Endothelial cell of umbilical vein (primary cell): Measurements from ENCODE around the gene GGT6.

Experiments used
- CTCF ChIP-seq, 2 donors: IDR thresholded peaks; 1 replicate in 1 of 2; 2 replicates in 1 of 2; pipeline ENCODE4 v1.5.1; 2011; ENCODE audit warnings: low read length in 2 of 2, mild to moderate bottlenecking in 2 of 2, moderate library complexity in 2 of 2, control low read depth in 1 of 2, inconsistent platforms in 1 of 2, low read depth in 1 of 2; ENCODE audit not compliant: insufficient read depth in 1 of 2; ENCODE audit errors: extremely low read depth in 1 of 2
- EZH2 ChIP-seq: IDR thresholded peaks from 2 replicates; pipeline ENCODE4 v1.6.1; 2012; ENCODE audit warnings: borderline replicate concordance, low read depth, mild to moderate bottlenecking, moderate library complexity, low read length, inconsistent platforms; ENCODE audit not compliant: severe bottlenecking
- FOS ChIP-seq: IDR thresholded peaks from 2 replicates; pipeline ENCODE4 v1.6.1; 2011; ENCODE audit warnings: mild to moderate bottlenecking, low read length, moderate library complexity, borderline replicate concordance; ENCODE audit not compliant: insufficient read depth
- JUN ChIP-seq: IDR thresholded peaks from 2 replicates; pipeline ENCODE4 v1.6.1; 2011; ENCODE audit warnings: borderline replicate concordance, low read depth; ENCODE audit not compliant: insufficient read length, insufficient read depth
- POLR2A ChIP-seq: IDR thresholded peaks from 2 replicates; pipeline ENCODE4 v1.6.1; 2012; ENCODE audit warnings: low read depth, mild to moderate bottlenecking, control low read depth, low read length
- POLR2AphosphoS5 ChIP-seq: IDR thresholded peaks from 2 replicates; pipeline ENCODE4 v1.6.1; 2012; ENCODE audit warnings: low read depth, mild to moderate bottlenecking, control low read depth, low read length, moderate library complexity; ENCODE audit not compliant: insufficient read depth
- TF ChIP-seq, protein P1 (sequence below): IDR thresholded peaks from 2 replicates; pipeline ENCODE4 v1.6.1; 2011; ENCODE audit not compliant: insufficient read depth, insufficient read length

- TF ChIP-seq CTCF (IDR thresholded peaks at IDR 0.05; ENCODE audit: extremely low read depth in 1 of 2, insufficient read depth in 1 of 2, low read depth in 1 of 2, low read length in 2 of 2) (no peak), POLR2A (peak; percentile 2), JUN (no peak), POLR2AphosphoS5 (peak; percentile 11), FOS (no peak), EZH2 (no peak)
- TF ChIP-seq, protein P1, sequence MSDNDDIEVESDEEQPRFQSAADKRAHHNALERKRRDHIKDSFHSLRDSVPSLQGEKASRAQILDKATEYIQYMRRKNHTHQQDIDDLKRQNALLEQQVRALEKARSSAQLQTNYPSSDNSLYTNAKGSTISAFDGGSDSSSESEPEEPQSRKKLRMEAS, result no peak
Observed at GRCh38 chr17:4536742-4537411, 23.5 kb downstream of the GGT6 start.
